Tibial artery (tissue), 4 donors: Measurements from ENCODE around the gene ZC3H12D.

Experiments
- DNase-seq, 2 donors: peaks; one replicate each; pipeline ENCODE4 v3.0.0-alpha.2; 2019
- H3K27ac ChIP-seq, 2 donors: fragments of 200-600 bp; sonication (generic) in 1 of 2; 1 replicate in 1 of 2; 2 replicates in 1 of 2; pipeline ENCODE4 v1.5.1; 2018 to 2019; ENCODE audit warnings: mild to moderate bottlenecking in 1 of 2
- H3K27me3 ChIP-seq, 2 donors: fragments of 200-600 bp; sonication (generic) in 1 of 2; one replicate each; pipeline versions ENCODE4 v1.5.1 to v1.6.0; 2016 to 2019
- H3K36me3 ChIP-seq, 3 donors: fragments of 200-600 bp; sonication (generic) in 2 of 3; one replicate each; pipeline ENCODE4 v1.5.1; 2016 to 2019; ENCODE audit warnings: mild to moderate bottlenecking in 2 of 3
- H3K4me1 ChIP-seq, 4 donors: fragments of 200-600 bp; sonication (generic) in 2 of 4; 1 replicate in 3 of 4; 2 replicates in 1 of 4; pipeline ENCODE4 v1.5.1; 2016 to 2019
- H3K4me3 ChIP-seq, 2 donors: fragments of 200-600 bp; sonication (generic) in 1 of 2; 1 replicate in 1 of 2; 2 replicates in 1 of 2; pipeline ENCODE4 v1.5.1; 2018 to 2019; ENCODE audit warnings: mild to moderate bottlenecking in 2 of 2
- H3K9me3 ChIP-seq, 3 donors: fragments of 200-600 bp; sonication (generic) in 1 of 3; one replicate each; pipeline ENCODE4 v1.5.1; 2016 to 2019
- CTCF ChIP-seq, 2 experiments: fragments of 200-600 bp in 1 of 2; fragments of 450-650 bp in 1 of 2; IDR thresholded peaks; one replicate each; pipeline ENCODE4 v1.5.1; 2017 to 2019; ENCODE audit warnings: antibody characterized with exemption in 2 of 2, mild to moderate bottlenecking in 1 of 2, moderate library complexity in 1 of 2
- intact Hi-C: fragments of 100-400 bp; cut with DNase I; formaldehyde crosslinking; loops from one replicate; pipeline ENCODE4 v1.15.0; 2023; ENCODE audit warnings: low total_unique reads

The ZC3H12D gene

GRCh38 chr6:149482545-149483333, 2.1 kb downstream of the ZC3H12D start:
- no peaks in the 10 kb centered on the region for H3K9me3 ChIP-seq
- H3K27me3 ChIP-seq, result peaks cover 0 to 5% of the 10 kb centered on the region in 2 donors
- H3K36me3 ChIP-seq, result no peaks in the 10 kb centered on the region
- DNase-seq, result no peak
- peak overlapping the region; percentile 48 to 49 for H3K4me3 ChIP-seq
- no peak for TF ChIP-seq CTCF (IDR thresholded peaks at IDR 0.05)
- intact Hi-C loops, result no loop called here
- H3K4me1 ChIP-seq, result peaks cover 0 to 17% (median 6%) of the 10 kb centered on the region in 4 donors
- peak overlapping the region; percentile 38 to 43 for H3K27ac ChIP-seq

- no peak for DNase-seq
- no peak overlapping the region for H3K4me3 ChIP-seq
- peaks cover 0 to 17% (median 6%) of the 10 kb centered on the region in 4 donors for H3K4me1 ChIP-seq
- H3K27ac ChIP-seq, result no peak overlapping the region
- intact Hi-C loops, result no loop called here
- no peak for TF ChIP-seq CTCF (IDR thresholded peaks at IDR 0.05)
- peaks cover 0 to 7% of the 10 kb centered on the region in 2 donors for H3K27me3 ChIP-seq
- no peaks in the 10 kb centered on the region for H3K36me3 ChIP-seq
- no peaks in the 10 kb centered on the region for H3K9me3 ChIP-seq
Observed at GRCh38 chr6:149480502-149481280, 4.1 kb downstream of the ZC3H12D start.

GRCh38 chr6:149478631-149479314, 6.0 kb downstream of the ZC3H12D start:
- H3K4me3 ChIP-seq, result no peak overlapping the region
- H3K27me3 ChIP-seq, result peaks cover 0 to 7% of the 10 kb centered on the region in 2 donors
- H3K36me3 ChIP-seq, result no peaks in the 10 kb centered on the region
- intact Hi-C loops, result no loop called here
- H3K9me3 ChIP-seq, result no peaks in the 10 kb centered on the region
- H3K4me1 ChIP-seq, result peaks cover 0 to 17% (median 6%) of the 10 kb centered on the region in 4 donors
- TF ChIP-seq CTCF (IDR thresholded peaks at IDR 0.05), result no peak
- DNase-seq, result no peak
- no peak overlapping the region for H3K27ac ChIP-seq

GRCh38 chr6:149477544-149477943, 7.3 kb downstream of the ZC3H12D start:
- Histone ChIP-seq H3K36me3 (no peaks in the 10 kb centered on the region), H3K4me1 (peaks cover 0 to 13% (median 6%) of the 10 kb centered on the region in 4 donors), H3K27ac (no peak overlapping the region), H3K27me3 (peaks cover 0 to 7% of the 10 kb centered on the region in 2 donors), H3K4me3 (no peak overlapping the region), H3K9me3 (no peaks in the 10 kb centered on the region)
- TF ChIP-seq CTCF (IDR thresholded peaks at IDR 0.05), result no peak
- DNase-seq, result no peak
- intact Hi-C loops, result no loop called here

GRCh38 chr6:149476789-149477455, 7.9 kb downstream of the ZC3H12D start:
- DNase-seq, result no peak
- H3K4me1 ChIP-seq, result peaks cover 0 to 7% (median under 1%) of the 10 kb centered on the region in 4 donors
- no peak for TF ChIP-seq CTCF (IDR thresholded peaks at IDR 0.05)
- intact Hi-C loops, result no loop called here
- no peaks in the 10 kb centered on the region for H3K9me3 ChIP-seq
- peaks cover 0 to 7% of the 10 kb centered on the region in 2 donors for H3K27me3 ChIP-seq
- no peak overlapping the region for H3K4me3 ChIP-seq
- H3K36me3 ChIP-seq, result no peaks in the 10 kb centered on the region
- no peak overlapping the region for H3K27ac ChIP-seq
